ENCODE results near the gene CPT1B.

- TF ChIP-seq CTCF (conservative IDR thresholded peaks at IDR 0.05; ENCODE audit: low read depth in 2 of 2) (no peak), REST (IDR thresholded peaks at IDR 0.05; ENCODE audit: unreplicated experiment) (no peak), EZH2phosphoT487 (IDR thresholded peaks at IDR 0.05; ENCODE audit: unreplicated experiment) (no peak), POLR2AphosphoS5 (IDR thresholded peaks at IDR 0.05; ENCODE audit: low read depth) (no peak), EZH2 (IDR thresholded peaks at IDR 0.05; ENCODE audit: low read depth, unreplicated experiment) (no peak), JUNB (IDR thresholded peaks at IDR 0.05; ENCODE audit: unreplicated experiment) (no peak), CREB1 (CRISPR knock-in tag; IDR thresholded peaks at IDR 0.05; ENCODE audit: low read depth) (no peak), ZNF114 (CRISPR knock-in tag; IDR thresholded peaks at IDR 0.05) (no peak), ETS1 (IDR thresholded peaks at IDR 0.05) (0 out of 2 replicates have a peak, but pooled peaks have one; percentile 11), NANOG (IDR thresholded peaks at IDR 0.05; ENCODE audit: borderline replicate concordance) (no peak)
Measured at GRCh38 chr22:50525858-50526107, 52.4 kb downstream of the CPT1B start.

Measured in GM23338 (cell line).